Body of pancreas (tissue), 2 donors: ENCODE data around the gene SEPHS1. TPM values are rescaled to one million over a fixed set of nuclear protein-coding genes. Genes with fewer than 3 reads are reported as not detected.

Source experiments
- total RNA-seq, 2 donors: library from RNA; depleted of rRNA; stranded (reverse); fragments of >200 nt; gene quantifications; one replicate each; pipeline ENCODE4 v1.1.0, GENCODE V29; 2016

Gene SEPHS1
- total RNA-seq, 2 donors from 2014 or later = 17.6 to 21.8 TPM

Other genes starting within 250 kb of the SEPHS1 start
- 10 to 100 TPM; 23.4 to 32.7 TPM for gene OPTN, start 248.1 kb downstream of the SEPHS1 start, total RNA-seq
- under 1 TPM in 1 of 2 donors, not detected in 1; 0.26 TPM for gene MCM10, start 186.7 kb downstream of the SEPHS1 start, total RNA-seq
- gene UCMA, start 113.9 kb downstream of the SEPHS1 start, total RNA-seq = not detected
- 10 to 100 TPM; 22.1 to 23.4 TPM for gene PHYH, start 48.2 kb downstream of the SEPHS1 start, total RNA-seq
- gene BEND7, start 180.7 kb upstream of the SEPHS1 start, total RNA-seq = 10 to 100 TPM; 13.7 to 17.5 TPM
- 10 to 100 TPM; 13.8 to 22.8 TPM for gene PRPF18, start 238.7 kb upstream of the SEPHS1 start, total RNA-seq